GM12878 (cell line): ENCODE data around the gene NFE2L2.

Experiments used
- CREM ChIP-seq: IDR thresholded peaks from 2 replicates; pipeline ENCODE4 v1.6.1; 2014; ENCODE audit warnings: antibody characterized with exemption, low read depth
- HDAC2 ChIP-seq: fragments of 200-600 bp; sonication (generic); IDR thresholded peaks from 2 replicates; pipeline ENCODE4 v1.6.1; 2017
- MXI1 ChIP-seq: fragments of 150-350 bp; IDR thresholded peaks from 2 replicates; pipeline ENCODE4 v1.6.1; 2011; ENCODE audit warnings: low read depth, mild to moderate bottlenecking, inconsistent platforms, low read length, improper control_type of control experiment
- POLR2A ChIP-seq: IDR thresholded peaks from 2 replicates; pipeline ENCODE4 v1.6.1; 2011; ENCODE audit warnings: low read depth, mild to moderate bottlenecking, low read length
- RAD21 ChIP-seq: IDR thresholded peaks from 2 replicates; pipeline ENCODE4 v1.6.1; 2011; ENCODE audit warnings: mild to moderate bottlenecking, low read depth, low read length, moderate library complexity; ENCODE audit not compliant: insufficient read depth
- RCOR1 ChIP-seq: conservative IDR thresholded peaks from 2 replicates; pipeline ENCODE4 v1.6.1; 2012; ENCODE audit warnings: low read depth, low read length, improper control_type of control experiment
- STAT3 ChIP-seq: IDR thresholded peaks from 2 replicates; pipeline ENCODE4 v1.6.1; 2011; ENCODE audit warnings: low read depth, low read length, improper control_type of control experiment
- TF ChIP-seq, protein P1 (sequence below), 3 experiments: IDR thresholded peaks in 2 of 3; conservative IDR thresholded peaks in 1 of 3; 2 replicates each; pipeline ENCODE4 v1.5.1; 2011; ENCODE audit warnings: low read depth in 3 of 3, low read length in 3 of 3, mild to moderate bottlenecking in 3 of 3, control low read depth in 2 of 3, moderate library complexity in 2 of 3, inconsistent platforms in 1 of 3, mixed read lengths in 1 of 3; ENCODE audit not compliant: control insufficient read depth in 2 of 3, insufficient read depth in 1 of 3; ENCODE audit errors: extremely low read depth in 1 of 3
- TF ChIP-seq, protein P2 (sequence below): IDR thresholded peaks from 2 replicates; pipeline ENCODE4 v1.6.1; 2012; ENCODE audit warnings: low read depth, low read length, improper control_type of control experiment

DNA sequence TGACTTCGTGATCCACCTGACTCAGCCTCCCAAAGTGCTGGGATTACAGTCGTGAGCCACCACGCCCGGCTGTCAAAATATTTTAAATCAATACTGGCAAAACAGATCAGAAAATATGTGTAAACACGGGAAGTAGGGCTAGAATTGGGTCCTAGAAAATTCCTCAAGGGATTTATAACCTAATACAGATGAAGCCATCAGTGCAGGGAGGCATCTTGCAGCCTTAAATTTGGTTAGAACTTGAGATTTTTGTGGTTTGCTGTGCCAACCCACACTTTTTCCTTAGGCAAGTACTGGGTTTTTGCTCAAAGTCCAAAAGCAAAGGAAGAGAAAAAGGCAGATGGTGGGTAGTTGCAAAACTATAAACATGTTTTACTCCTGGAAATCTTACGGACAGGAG is 33.7 kb upstream of the NFE2L2 start:
- TF ChIP-seq POLR2A (no peak), RCOR1 (no peak), MXI1 (no peak), RAD21 (no peak), CREM (no peak), STAT3 (no peak), HDAC2 (no peak)
- TF ChIP-seq, protein P1, sequence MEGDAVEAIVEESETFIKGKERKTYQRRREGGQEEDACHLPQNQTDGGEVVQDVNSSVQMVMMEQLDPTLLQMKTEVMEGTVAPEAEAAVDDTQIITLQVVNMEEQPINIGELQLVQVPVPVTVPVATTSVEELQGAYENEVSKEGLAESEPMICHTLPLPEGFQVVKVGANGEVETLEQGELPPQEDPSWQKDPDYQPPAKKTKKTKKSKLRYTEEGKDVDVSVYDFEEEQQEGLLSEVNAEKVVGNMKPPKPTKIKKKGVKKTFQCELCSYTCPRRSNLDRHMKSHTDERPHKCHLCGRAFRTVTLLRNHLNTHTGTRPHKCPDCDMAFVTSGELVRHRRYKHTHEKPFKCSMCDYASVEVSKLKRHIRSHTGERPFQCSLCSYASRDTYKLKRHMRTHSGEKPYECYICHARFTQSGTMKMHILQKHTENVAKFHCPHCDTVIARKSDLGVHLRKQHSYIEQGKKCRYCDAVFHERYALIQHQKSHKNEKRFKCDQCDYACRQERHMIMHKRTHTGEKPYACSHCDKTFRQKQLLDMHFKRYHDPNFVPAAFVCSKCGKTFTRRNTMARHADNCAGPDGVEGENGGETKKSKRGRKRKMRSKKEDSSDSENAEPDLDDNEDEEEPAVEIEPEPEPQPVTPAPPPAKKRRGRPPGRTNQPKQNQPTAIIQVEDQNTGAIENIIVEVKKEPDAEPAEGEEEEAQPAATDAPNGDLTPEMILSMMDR (IDR thresholded peaks at IDR 0.05 in 2 of 3, conservative IDR thresholded peaks at IDR 0.05 in 1 of 3; ENCODE audit: control insufficient read depth in 2 of 3, extremely low read depth in 1 of 3, insufficient read depth in 1 of 3, low read depth in 3 of 3, low read length in 3 of 3), result no peak
- TF ChIP-seq, protein P2, sequence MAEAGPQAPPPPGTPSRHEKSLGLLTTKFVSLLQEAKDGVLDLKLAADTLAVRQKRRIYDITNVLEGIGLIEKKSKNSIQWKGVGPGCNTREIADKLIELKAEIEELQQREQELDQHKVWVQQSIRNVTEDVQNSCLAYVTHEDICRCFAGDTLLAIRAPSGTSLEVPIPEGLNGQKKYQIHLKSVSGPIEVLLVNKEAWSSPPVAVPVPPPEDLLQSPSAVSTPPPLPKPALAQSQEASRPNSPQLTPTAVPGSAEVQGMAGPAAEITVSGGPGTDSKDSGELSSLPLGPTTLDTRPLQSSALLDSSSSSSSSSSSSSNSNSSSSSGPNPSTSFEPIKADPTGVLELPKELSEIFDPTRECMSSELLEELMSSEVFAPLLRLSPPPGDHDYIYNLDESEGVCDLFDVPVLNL, result no peak
